H54 (cell line): ENCODE data around the gene LRRC1.
A peak's percentile ranks its signal among the peaks of the same experiment; 100 is the strongest.

ENCODE experiments used
- DNase-seq: peaks from one replicate; pipeline ENCODE4 v3.0.0; 2011; ENCODE audit warnings: low spot score, mixed read lengths; ENCODE audit not compliant: insufficient read length
- FAIRE-seq: peaks from 3 replicates; lab custom pipeline; 2011; peaks lifted over from hg19 to GRCh38; lab: Jason Lieb, UNC
- POLR2A ChIP-seq: IDR thresholded peaks from 2 replicates; pipeline ENCODE4 v1.6.1; 2011; ENCODE audit warnings: low read depth, mild to moderate bottlenecking, low read length

Gene LRRC1

DNA sequence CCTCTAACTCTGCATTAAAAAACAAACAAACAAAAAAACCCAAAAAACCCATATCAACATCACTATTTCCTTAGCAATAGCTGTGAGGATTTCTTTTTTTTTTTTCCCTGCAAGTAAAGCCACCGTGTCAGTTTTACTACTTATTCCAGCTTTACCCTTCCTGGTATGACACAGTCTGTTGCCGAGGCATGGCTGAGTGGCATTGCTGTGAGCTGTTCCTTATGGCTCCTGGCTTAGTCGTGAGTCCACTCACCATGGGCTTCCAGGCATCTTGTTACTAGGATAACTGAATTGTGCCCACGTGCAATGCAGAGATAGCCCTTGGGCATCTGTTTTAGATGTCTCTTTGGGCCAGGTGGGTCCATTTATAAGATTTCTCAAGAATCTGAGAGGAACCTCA lies 84.8 kb downstream of the LRRC1 start:
- FAIRE-seq = peak; percentile 72
- no peak for DNase-seq
- no peak for TF ChIP-seq POLR2A

- FAIRE-seq = no peak
- TF ChIP-seq POLR2A = no peak
- DNase-seq = no peak
Measured at GRCh38 chr6:53887316-53887715, 92.5 kb downstream of the LRRC1 start.

- FAIRE-seq (peak; percentile 79), DNase-seq (no peak)
- no peak for TF ChIP-seq POLR2A
Measured at GRCh38 chr6:53888931-53889330, 94.1 kb downstream of the LRRC1 start.

- no peak for TF ChIP-seq POLR2A
- FAIRE-seq (no peak), DNase-seq (no peak)
Measured at GRCh38 chr6:53889365-53889764, 94.6 kb downstream of the LRRC1 start.

DNA sequence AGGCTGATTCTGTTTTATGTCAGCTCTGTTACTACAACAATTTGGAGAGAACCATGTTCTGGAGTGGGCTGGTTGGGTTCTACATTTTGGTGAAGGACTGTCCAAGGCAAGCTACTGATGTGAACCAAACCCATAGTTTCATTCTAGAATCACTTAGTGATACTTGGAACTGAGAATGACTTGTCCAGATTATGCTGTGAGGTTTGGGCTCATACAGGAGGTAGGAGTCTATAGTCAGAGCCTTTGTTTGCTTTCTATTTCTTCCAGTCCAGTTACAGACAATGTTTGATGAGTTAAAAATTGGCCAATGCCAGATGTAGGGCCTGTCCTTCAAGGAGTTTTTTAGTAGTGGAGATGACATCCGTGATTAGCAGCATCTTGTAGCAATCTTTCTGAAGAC lies 97.9 kb downstream of the LRRC1 start:
- DNase-seq (no peak), FAIRE-seq (peak; percentile 41)
- no peak for TF ChIP-seq POLR2A

DNA sequence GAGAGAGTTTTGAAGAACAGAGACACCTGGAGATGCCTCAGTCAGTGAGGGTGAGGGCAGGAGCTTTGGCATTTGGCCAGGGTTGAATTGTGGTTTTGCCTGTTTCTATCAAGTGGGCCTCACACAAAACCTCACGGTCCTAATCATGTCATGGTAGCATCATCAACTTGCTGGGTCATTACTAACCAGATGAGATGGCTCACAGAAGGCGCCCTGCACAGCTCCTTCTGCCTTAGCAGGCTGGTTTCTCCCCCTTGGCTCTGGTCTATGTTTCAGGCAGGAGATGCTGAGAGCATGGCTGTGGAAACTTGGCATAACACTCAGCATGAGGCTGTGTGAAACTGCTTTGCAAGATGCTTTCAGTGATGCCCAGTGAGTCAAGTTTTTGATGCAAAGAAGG lies 99.3 kb downstream of the LRRC1 start:
- DNase-seq (no peak), FAIRE-seq (peak; percentile 93)
- TF ChIP-seq POLR2A = no peak

DNA sequence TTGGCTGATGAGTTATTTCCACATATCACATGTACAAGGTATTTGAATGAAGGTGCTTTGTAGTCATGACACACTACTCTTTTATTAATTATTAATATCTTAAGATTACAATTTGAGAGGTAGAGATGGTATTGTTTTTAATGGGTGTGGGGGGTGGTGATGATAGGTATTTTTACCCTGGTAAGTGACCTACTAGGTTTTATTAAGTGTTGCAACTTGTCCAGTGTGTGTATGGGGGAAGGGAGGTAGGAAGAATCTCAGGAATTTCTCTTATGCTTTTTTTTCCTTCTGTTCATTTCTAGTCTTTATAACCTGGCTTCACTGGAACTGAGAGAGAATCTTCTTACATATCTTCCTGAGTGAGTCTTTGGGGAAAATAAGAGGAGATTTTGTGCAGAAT lies 101.4 kb downstream of the LRRC1 start:
- TF ChIP-seq POLR2A = no peak
- FAIRE-seq (no peak), DNase-seq (no peak)

GRCh38 chr6:53898026-53898795 lies 103.4 kb downstream of the LRRC1 start:
- FAIRE-seq = no peak
- DNase-seq = no peak
- TF ChIP-seq POLR2A = no peak

DNA sequence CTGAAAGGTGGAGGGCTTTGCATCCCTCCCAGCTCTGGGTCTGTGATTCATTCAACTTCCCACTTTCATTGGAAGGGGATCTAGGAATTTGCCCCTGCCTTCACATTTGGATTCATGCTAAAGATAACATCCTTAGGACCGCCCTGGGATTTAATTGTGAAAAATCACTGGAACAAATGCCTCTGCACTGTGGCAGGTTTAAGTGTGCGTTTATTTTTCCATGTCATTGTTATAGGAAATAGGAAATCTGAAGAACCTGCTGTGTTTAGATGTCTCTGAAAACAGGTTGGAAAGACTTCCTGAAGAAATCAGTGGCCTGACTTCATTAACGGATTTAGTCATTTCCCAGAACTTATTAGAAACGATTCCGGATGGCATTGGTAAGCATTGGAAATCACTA lies 104.7 kb downstream of the LRRC1 start:
- TF ChIP-seq POLR2A = no peak
- FAIRE-seq = no peak
- DNase-seq = no peak

DNA sequence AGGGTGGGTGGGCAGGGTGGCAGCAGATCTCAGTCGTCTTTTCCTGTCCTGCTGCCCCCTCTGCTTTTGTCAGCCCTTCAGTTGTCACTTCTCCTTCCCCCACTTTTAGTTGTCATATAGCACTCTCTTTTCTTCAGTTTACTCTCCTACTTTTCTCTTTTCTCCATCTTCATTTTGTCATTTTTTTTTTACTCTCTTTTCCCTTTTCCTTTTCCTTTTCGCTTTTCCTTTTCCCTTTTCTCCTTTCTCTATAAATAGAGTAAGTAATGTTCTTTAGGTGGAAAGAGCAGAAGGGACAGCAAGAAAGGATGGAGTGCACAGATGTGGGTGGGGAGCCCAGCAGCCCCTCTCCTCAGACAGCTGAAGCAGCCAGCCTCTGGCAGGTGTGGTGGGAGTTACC lies 108.6 kb downstream of the LRRC1 start:
- FAIRE-seq = no peak
- no peak for DNase-seq
- TF ChIP-seq POLR2A = no peak

- FAIRE-seq = no peak
- no peak for DNase-seq
- TF ChIP-seq POLR2A = no peak
Measured at GRCh38 chr6:53906103-53906502, 111.3 kb downstream of the LRRC1 start.

DNA sequence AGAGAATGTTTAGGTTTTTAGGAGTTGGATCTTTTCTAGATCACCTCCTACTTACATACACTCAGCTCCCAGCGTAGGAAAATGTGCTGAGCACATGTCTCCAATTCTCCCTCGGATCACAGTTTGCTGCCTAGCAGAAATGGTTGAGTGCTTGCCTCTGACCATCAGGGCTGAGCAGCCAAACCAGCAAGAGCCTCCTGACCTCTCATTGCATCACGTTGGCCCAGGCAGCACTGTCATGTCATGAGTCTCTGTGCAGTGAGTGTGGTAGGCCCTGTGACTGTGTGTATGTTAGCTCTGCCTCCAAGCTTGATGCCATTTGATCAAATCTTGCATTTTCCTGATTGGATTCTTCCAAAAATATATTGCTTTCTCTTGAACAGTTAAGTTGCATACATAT lies 112.0 kb downstream of the LRRC1 start:
- no peak for FAIRE-seq
- no peak for DNase-seq

GRCh38 chr6:53910834-53911233 lies 116.0 kb downstream of the LRRC1 start:
- FAIRE-seq (no peak), DNase-seq (no peak)
- TF ChIP-seq POLR2A = no peak

More for the DNA sequence above, 112.0 kb downstream of the LRRC1 start:
- TF ChIP-seq POLR2A = no peak

DNA sequence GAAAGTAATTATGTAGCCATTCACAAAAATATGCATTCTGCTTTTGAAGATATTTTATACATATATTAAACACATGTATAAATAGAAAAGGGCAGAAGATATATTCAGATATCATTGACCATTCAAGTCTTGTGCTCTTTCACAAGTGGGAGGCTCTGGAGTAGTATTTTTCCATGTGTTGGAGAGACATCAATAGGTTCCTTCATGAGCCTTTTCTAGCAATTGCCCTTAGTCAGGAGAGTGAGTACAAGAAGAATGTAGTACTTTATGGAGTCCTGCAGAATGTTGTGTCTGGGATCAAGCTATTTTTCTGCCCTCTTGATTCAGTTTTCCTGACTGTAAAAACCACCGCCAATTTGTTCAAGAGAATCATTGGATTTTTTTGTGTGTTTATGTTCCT lies 117.9 kb downstream of the LRRC1 start:
- FAIRE-seq (no peak), DNase-seq (no peak)
- TF ChIP-seq POLR2A = no peak

GRCh38 chr6:53913286-53913685 lies 118.5 kb downstream of the LRRC1 start:
- TF ChIP-seq POLR2A = no peak
- no peak for DNase-seq
- no peak for FAIRE-seq

DNA sequence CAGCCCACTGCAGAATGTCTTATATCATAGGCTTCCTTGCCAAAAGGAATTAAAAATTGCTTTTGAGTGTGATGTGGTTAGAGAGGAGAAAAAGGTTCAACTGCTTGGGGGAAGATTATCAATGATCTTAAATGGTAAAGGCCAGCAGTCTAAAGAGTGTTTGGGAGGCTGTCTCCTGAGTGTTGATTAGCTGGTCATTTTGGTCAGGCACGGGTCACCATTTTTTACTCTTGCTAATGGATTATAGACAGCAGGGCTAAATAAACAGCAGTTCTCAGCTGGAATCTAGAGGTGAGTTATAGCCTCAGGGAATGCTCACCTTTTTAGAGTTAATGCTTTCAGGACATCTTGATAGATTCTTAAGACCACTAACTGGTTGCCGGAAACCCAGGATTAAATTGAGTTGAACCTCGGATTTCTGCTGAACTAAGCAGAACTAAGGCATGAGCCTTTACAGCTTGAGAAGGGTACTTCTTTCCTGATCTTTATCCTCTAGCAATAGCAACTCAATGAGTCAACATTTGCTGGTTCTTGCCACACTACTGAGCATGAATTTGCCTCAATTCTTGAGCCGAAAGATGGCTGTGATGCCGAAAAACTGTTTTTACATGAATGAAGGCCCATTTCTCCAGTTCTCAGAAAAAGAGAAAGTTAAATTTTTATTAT lies 120.4 kb downstream of the LRRC1 start:
- DNase-seq (no peak), FAIRE-seq (no peak)
- no peak for TF ChIP-seq POLR2A
